ENCODE results near the gene EYA4. TPM values are rescaled to one million over a fixed set of nuclear protein-coding genes. Genes with fewer than 3 reads are reported as not detected.

The EYA4 gene
- total RNA-seq, 2 donors from 2014 or later, result 7.2 to 8.5 TPM

DNA sequence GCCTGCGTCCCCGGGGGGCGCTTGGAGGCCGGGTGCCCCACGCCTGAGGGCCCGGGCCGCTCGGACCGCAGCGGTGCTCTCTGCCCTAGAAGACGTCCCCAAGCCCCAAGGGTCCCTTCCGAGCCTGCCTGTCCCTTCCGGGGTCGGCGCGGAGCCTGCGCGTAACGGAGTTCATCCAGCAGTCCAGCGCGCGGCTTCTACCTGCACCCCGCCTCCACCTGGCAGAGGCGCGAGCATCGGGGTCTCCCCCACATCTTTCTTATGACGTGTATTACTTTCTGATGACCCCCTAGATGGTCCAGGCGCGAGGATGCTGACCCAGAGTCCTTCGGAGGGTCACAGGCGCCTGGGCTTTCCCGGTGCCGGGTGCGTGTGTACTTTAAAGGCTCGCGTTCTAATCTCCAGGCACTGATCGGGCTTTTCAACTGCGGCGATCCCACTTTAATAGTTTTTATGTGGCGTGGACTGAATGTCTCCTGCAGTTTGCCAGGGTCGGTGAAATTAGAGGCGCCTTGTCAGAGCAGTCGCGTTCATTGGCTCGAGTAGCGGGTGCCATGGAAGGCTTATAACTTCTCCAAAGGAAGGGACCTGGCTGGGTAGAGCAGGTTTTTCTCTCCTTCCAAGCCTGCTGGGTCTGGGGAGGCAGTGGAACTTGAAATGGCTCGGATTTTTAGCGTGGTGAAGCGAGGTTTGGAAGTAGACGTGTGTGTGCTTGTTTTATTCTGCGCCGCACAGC is 912 bp downstream of the EYA4 start:
- peak; percentile 22 for DNase-seq
- ATAC-seq, result peak; percentile 10 to 55
- intact Hi-C loops (cut with DNase I), result no loop called here

DNA sequence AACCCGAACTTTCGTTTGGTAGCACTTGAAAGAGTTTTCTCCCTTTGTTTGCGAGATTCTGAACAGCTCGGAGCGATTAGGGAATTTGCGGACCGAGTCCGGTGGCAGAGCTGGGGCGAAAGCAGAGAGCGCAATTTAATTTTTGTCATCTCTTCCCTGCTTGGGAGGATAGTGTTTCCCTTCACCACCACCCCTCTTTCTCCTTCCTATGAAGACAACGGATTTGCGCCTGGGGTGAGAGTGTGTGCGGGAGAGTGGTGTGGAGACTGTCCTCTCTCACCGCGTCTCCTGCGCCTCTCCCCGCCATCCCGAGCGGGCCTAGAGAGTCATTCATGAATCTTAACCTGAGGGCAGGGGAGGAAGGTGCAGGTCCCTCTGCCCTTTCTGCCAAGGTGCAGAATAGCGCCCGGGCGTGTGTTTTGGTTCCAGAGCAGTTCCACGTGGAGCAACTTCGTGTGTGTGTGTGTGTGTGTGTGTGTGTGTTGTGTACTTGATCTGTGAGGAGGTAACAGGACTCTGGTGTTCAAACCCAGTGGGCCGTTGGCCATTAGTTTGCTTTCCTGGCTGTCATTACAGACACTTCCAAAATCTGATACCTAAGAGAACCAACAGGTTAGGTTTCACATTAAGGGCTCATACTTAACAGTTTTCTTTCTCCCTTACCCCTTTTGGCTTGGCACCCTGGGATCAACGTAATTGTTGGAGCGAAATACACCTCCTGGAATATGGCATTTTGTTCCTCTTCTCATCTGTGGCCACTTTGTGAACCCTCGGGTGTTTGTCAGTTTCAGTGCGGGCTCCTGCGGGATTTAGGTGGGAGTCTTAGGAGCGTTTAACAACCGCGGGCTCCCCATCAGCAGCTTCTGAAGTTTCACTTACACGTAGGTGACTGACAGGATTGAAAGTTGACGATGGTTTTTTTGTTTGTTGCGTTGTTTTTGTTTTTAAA is 1.8 kb downstream of the EYA4 start:
- intact Hi-C loops (cut with DNase I), result no loop called here
- DNase-seq, result no peak
- peak in 1 of 2 donors; percentile 21 for ATAC-seq

DNA sequence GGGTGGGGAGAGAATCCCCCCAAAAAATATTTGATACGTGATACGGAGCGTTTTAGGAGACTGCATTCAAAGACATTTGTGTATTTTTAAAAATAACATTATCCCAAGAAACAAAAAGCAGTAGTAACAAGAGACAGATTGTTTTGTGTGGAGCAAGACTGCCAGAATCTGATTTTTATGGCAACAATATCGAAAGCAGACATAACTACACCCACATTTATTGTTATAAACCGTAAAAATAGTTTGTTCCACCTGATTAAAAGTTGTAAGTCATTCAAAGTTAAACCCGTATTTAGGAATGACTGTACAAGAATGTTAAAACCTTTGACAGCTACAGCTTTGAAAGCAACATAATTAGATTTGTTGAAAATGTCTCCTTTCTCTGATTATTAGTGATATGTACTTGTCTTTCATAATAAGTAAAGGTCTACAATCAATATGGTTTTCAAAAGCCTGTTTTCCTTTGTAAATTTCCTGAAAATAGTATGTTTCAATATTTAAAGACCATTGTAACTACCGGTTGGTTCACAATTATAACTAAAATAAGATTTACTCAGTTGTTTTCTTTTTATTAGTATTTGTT is 2.7 kb downstream of the EYA4 start:
- intact Hi-C loops (cut with DNase I), result no loop called here
- DNase-seq, result no peak
- ATAC-seq, result no peak

DNA sequence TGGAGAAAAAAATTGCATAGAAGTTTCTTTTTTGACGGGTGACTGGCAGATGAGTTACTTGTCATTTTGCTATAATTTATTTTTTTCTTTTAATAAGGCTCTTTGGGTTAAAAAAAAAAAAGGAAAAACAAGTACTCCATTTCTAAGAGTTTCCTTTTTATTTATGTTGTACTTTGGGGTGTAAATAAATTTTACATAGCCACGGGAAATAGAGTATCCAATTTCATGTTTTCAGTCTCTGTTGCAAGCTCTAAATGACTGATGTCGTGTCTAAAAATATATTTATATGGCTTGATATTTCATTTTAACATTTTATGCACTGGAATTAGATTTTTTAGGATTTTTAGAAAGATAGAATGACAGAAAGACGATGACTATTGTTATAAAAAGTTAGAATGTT is 3.4 kb downstream of the EYA4 start:
- ATAC-seq, result no peak
- intact Hi-C loops (cut with DNase I), result no loop called here

DNA sequence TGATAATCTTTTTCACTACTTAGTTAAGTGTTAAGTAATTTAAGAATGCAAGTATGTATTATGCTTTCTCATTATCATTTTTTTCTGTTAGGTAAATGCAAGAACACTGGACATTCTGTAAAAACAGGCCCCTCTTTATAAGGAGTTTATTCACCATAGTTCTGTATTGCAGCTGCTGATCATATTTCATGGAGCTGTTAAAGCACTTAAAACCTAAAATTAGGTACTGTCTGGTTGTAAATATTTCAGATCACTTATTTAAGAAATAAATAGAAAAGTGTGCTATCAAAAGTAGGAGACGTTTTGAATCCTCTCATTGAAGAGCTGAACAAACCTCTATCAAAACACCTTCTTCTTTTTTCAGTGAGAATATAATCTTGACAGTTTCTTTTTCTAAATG is 3.9 kb downstream of the EYA4 start:
- DNase-seq, result no peak
- intact Hi-C loops (cut with DNase I), result no loop called here
- ATAC-seq, result no peak

More for the DNA sequence above, 3.4 kb downstream of the EYA4 start:
- DNase-seq, result no peak

DNA sequence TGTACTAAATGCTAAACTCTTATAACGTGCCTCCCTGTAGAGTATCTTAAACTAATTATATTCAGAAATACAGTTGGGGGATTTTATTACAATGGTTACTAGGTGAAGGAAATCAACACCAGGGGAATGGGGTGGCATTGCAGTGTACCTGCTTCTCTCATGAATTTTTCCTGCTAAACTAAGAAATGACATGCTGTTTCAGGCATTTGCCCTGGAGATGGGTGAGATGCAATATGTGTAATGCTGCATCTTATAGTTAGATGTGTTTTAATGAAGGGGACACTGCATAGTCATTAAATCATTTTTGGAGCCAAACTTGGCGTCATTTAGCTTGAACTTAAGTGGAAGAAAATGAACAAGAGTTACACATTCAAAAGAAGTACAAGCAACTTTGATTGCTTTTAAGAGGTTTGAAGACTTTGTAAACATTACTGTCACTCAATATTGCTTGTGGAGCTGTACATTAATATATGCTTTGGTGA is 4.3 kb downstream of the EYA4 start:
- no peak for ATAC-seq
- no peak for DNase-seq
- intact Hi-C loops (cut with DNase I), result no loop called here

DNA sequence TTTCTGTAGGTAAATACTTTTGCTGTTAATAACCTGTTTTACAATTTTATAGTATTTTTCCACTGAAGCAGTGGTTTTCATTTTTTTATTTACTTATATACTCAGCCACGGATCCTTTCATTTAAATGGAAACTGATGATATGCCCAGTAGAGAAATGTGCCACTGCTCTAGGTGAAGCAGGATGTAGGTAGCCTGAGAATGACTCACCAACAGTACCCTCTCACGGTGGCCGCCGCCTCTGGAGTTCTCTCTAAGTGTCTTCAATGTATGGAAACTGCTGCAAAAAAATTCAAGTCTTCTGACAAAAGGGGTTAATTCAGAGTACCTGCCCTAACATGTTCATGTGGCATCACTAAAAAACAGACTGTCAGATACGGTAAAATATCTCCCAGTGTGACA is 6.4 kb downstream of the EYA4 start:
- no peak for ATAC-seq
- no peak for DNase-seq
- intact Hi-C loops (cut with DNase I), result no loop called here

DNA sequence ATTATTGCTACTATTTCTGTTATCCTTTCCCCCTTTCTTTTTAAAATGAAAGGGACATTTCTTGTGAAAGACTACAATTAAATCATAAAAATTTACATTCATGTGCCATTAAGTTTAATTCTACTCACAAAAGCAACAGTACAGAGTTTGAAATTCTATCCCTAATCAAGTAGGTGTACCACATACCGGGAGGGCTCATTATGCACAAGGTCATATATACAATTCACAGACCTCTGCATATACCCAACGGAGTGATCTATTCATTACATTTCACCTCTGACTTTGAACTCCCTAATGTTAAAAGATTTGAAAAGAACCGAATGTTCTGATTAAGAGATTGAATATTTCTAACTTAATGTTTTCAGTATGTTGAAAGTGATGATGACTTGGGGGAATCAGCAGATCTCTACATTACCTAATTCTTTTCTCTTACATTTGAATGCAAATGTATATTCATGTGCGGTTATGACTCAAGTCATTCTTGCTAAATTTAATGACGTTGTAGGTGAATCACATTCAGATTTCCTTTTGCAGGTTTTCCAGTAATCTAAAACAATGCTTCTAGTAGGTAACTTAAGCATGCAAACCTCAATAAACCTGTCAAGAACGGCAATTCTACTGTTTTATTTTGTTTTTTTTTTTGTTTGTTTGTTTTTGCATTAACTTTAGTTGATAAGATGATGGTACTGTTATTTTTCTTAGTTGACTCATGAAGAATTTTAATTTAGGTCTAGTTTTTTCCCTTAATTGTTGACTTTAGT is 7.3 kb downstream of the EYA4 start:
- intact Hi-C loops (cut with DNase I), result no loop called here
- DNase-seq, result no peak
- ATAC-seq, result no peak

DNA sequence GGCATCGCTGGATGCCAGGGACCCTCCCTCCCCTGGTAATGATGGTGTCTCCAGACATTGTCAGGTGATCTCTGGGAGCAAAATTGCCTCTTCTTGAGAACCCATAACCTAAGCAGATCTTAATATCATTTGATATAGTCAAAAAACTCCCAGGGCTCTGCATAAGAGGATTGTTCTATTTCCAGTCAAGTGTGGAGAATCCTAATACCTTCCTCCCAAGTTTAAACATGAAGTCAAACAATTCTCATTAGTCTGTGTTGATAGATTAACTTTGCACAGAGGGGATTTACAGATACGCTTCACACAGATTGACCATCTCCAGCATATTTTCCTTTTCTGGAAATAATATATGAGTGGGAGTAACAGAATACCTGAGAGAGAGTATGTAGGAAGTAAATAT is 10.5 kb downstream of the EYA4 start:
- DNase-seq (no peak), ATAC-seq (no peak)
- intact Hi-C loops (cut with DNase I), result no loop called here

DNA sequence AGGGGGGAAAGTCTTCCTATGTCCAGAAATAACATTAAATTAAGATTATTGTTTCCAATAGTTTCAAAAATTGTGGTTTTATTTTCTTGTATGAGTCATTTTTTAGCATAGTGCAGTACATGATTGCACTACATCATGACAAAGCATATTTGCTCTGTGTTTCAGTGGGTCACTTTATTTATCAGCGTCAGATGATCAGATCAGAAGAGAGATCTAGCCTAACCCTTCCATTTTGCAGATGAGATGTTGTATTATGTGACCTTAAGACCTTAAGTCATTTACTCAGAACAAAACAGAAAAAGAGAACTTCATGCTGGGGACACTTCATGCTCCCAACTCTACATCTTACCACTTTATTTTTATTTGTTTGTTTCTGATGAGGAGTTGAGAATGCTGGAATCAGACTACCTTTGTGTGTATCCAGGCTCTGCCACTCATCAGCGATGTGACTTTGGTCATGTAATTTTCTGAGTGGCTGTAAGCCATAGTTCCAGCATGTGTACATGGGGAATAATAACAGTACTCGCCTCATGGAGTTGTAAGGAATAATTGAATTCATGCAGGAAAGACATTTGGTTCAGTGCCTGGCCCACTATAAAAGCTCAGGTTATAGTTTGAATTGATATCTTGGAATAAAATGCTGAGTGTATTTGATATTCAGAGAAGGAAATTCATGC is 13.5 kb downstream of the EYA4 start:
- no peak for ATAC-seq

DNA sequence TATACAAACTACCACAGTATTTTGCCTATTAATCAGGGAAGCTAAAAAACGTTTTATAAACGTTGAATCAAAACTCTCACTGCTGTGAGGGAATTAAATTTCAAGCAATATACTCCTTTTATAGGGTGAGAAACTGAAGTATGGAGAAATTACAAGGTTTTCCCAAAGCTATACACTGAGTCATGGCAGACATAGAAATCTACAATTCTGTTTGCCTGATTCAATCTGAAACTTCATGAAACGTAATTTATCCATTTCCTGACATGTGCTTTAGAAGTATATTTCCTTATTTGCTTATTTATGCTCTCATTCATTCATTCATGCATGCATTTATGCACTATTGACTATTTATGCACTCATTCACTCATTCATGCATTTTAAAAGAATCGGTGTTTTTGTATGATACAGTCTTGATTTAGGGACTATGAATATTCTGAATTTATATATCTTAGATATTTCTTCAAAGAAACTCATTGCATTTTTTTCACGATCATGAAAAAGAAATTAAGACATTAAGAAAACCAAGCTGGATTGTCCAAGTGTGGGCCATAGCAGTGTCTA is 16.5 kb downstream of the EYA4 start:
- ATAC-seq, result no peak
- DNase-seq, result no peak
- intact Hi-C loops (cut with DNase I), result no loop called here

More for the DNA sequence above, 13.5 kb downstream of the EYA4 start:
- intact Hi-C loops (cut with DNase I), result no loop called here
- no peak for DNase-seq

DNA sequence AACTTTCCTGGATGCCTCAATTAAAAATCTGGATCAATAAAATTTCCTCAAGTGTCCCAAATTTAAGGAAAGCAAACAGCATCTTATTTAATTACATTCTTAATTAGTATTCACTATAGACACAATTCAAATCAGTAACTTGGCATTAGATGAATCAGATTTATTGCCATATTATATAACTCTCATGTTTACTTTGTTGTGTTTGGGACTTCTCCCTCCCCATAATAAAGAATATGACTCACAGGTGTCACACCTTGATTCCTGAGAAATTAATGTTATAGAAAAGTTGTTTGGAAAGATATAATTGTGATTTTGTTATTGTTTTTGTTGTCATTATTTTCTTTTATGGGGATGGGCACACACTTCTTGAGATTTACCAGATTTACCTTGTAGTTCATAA is 18.4 kb downstream of the EYA4 start:
- intact Hi-C loops (cut with DNase I), result no loop called here
- DNase-seq (no peak), ATAC-seq (no peak)

DNA sequence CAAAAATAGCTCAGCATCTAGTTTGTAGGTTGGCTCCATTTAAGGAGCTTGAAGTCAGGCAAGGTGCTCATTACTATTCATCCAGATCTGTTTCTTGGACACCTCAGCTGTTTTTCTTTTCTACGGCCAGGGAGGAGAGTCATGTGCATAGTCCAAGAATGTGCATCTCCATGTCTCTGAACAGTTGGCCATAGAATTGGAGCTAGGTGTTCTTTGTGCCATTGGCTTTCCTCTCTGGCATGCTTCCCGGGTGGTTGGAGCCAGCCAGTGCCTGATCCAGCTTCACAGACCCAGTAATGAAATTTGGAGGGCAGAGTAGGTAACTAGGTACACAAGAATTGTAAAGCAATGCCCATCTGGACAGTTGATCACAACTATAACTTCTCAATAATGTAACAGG is 21.6 kb downstream of the EYA4 start:
- intact Hi-C loops (cut with DNase I), result no loop called here
- ATAC-seq, result no peak
- no peak for DNase-seq

DNA sequence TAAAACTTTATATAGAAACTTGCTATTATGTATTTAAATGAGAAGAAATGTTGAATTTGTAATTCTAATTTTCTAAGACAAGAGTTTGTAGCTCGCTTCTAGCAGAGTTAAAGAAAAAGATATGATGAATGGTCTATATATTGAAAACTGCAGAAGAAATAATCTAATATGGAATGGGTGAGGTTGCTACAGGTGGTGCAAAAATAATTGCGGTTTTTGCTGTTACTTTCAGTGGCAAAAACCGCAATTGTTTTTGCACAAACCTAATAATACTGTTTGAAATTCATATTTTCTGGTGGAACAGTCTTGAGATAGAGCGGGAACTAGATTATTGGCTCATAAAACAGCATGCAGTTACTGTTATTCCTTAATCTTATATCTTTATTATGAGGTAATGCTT is 23.9 kb downstream of the EYA4 start:
- ATAC-seq (no peak), DNase-seq (no peak)
- intact Hi-C loops (cut with DNase I), result no loop called here

DNA sequence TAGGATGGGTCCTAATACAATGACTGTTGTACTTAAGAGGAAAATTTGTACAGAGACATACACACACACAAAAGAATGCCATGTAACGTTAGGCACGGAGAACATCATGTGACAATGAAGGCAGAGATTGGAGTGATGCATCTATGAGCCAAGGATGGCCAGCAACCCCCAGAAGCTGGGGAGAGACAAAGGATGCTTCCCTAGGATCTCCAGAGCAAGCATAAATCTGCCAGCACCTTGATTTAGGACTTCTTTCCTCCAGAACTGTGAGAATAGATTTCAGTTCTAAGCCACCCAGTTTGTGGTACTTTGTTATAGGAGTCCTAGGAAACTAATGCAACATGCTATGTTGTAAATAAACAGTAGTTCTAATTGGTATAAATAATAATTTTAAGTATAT is 25.0 kb downstream of the EYA4 start:
- DNase-seq (no peak), ATAC-seq (no peak)
- intact Hi-C loops (cut with DNase I), result no loop called here

DNA sequence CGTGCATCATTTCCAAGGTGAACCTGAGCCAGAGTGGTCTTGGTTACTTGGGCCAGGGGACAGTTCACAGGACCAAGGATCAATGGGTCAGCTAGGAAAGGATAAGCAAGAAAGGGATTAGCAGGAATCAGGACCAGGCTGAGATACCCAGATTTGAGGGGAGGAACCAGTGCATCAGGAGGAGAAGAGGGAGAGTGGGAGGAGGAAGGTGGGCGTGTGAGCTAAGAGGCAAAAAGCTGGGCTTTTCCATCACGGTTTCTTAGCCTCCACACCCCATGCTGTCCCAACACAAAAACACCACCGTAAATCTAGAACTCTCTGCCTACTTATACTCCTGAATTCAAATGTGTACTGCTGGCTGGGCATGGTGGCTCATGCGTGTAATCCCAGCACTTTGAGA is 27.5 kb downstream of the EYA4 start:
- intact Hi-C loops (cut with DNase I), result no loop called here
- no peak for DNase-seq
- no peak for ATAC-seq

DNA sequence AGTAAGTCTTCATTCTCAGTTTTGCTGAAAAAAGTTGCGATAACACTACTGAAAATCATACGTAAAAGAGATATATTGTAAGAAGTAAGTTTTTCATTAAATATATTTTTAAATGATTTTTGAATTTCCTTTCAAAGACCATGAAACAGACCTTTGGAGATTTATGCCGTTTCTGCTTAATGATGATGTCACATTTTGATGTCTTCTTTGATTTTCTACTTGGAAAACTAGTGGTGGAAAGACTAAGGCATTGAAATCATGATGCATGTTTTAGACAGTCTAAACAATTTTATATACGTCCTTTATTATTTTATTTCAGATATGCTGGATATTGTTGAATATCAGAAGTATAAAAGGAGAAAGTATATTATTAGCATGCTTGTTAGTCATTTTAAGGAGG is 33.7 kb downstream of the EYA4 start:
- ATAC-seq (no peak), DNase-seq (no peak)
- intact Hi-C loops (cut with DNase I), result no loop called here

DNA sequence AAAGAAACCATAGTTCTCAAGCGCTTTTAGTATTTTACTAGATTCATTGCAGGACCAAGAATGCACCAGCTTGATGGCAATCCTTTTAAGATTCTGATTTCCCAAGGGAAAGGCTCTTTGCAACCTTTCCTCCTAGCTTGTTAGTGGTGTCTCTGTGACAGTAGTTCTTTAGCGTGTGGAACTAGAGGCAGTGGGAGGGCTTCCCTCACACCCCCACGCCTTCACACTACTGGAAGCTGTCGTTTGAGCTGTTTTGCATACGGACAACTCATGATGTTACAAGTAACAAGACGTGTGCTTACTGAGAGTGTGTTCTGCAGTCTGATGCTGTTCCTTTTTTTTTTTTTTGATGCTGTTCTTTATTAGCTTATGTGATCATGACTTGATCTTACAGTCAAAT is 34.1 kb downstream of the EYA4 start:
- ATAC-seq (no peak), DNase-seq (no peak)
- intact Hi-C loops (cut with DNase I), result no loop called here
